Neural progenitor cell (in vitro differentiated cells): ENCODE results near the gene RGPD5.
"Not testable (repeated sequence)": the region's sequence is repeated elsewhere in the genome, so short reads cannot be mapped to it uniquely, and the experiment has no call there.

ENCODE experiments used
- CTCF ChIP-seq: fragments of 200-600 bp; sonication (generic); IDR thresholded peaks from 2 replicates; pipeline ENCODE4 v1.5.1; 2017; ENCODE audit warnings: antibody characterized with exemption, mild to moderate bottlenecking
- EZH2 ChIP-seq: fragments of 200-600 bp; sonication (generic); IDR thresholded peaks from 2 replicates; pipeline ENCODE4 v1.6.1; 2017; ENCODE audit warnings: antibody characterized with exemption, mild to moderate bottlenecking, moderate library complexity
- EZH2phosphoT487 ChIP-seq: fragments of 200-600 bp; sonication (generic); IDR thresholded peaks from 2 replicates; pipeline ENCODE4 v1.6.1; 2017; ENCODE audit warnings: antibody characterized with exemption

- not testable (repeated sequence) for TF ChIP-seq CTCF, EZH2, EZH2phosphoT487
Measured at GRCh38 chr2:109761976-109762375, 32.1 kb upstream of the RGPD5 start.
